Measurements from ENCODE around the gene IKZF3. TPM values are rescaled to one million over a fixed set of nuclear protein-coding genes. Genes with fewer than 3 reads are reported as not detected.
"Not testable (repeated sequence)": the region's sequence is repeated elsewhere in the genome, so short reads cannot be mapped to it uniquely, and the experiment has no call there.

The IKZF3 gene
- total and polyA plus RNA-seq, 10 of the 15 experiments (the other 5 are each of a cell fraction or from before 2014, with no cell fraction given) = 5.5 to 98.2 (median 47.6) TPM

DNA sequence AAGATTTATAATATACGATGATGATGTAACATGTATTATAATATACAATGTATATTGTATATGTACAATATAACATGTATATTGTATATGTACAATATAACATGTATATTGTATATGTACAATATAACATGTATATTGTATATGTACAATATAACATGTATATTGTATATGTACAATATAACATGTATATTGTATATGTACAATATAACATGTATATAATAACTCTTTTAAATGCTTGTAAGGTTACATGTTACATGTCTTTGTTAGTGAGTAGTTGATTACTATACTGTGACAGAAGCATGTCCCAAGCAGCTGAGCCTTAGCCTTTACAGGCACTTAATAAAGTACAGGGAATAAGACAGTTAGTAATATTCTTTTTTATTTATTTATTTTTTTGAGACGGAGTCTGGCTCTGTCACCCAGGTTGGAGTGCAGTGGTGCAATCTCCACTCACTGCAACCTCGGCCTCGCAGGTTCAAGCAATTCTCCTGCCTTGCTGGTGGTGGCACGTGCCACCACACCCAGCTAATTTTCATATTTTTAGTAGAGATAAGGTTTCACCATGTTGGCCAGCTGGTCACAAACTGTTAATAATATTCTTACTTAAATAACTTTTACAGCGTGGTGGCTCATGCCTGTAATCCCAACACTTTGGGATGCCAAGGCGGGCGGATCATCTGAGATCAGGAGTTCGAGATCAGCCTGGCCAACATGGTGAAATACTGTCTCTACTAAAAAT, 8.0 kb downstream of the IKZF3 start:
- TF ChIP-seq BHLHE40 (IDR thresholded peaks at IDR 0.05; ENCODE audit: borderline replicate concordance in 1 of 2, low read depth in 2 of 2, low read length in 1 of 2) (peak; percentile 16 to 80; a peak in 2 of 4 replicates), NFIC (IDR thresholded peaks at IDR 0.05; ENCODE audit: low read depth, low read length) (peak; percentile 53; the same call in 1 of the 2 replicates)
- DNase-seq (ENCODE audit: low read depth, low spot score); H3K27me3 ChIP-seq (replicated peaks in 1 of 2; ENCODE audit: control insufficient read depth in 2 of 2, insufficient read depth in 2 of 2, low read length in 1 of 2); ATAC-seq; BruUV-seq (replicated peaks); FAIRE-seq; H3K9me3 ChIP-seq (replicated peaks; ENCODE audit: control insufficient read depth, insufficient read depth, low read length); H2AFZ ChIP-seq (ENCODE audit: control insufficient read depth, low read depth, low read length); H3K9ac ChIP-seq (ENCODE audit: control insufficient read depth, insufficient read depth, low read length); H3K27ac ChIP-seq (ENCODE audit: control insufficient read depth, insufficient read depth); RAD21 ChIA-PET (ENCODE audit: unreplicated experiment); H3K4me3 ChIP-seq; H4K20me1 ChIP-seq (ENCODE audit: control insufficient read depth, insufficient read depth); intact Hi-C loops (cut with micrococcal nuclease; ENCODE audit: unreplicated experiment); in situ Hi-C loops (cut with MboI): not testable (repeated sequence)
- H3K4me1 ChIP-seq (ENCODE audit: control insufficient read depth, insufficient read depth, low read length) = peaks cover 25% of the 10 kb centered on the region
- peaks cover 97% of the 10 kb centered on the region for H3K79me2 ChIP-seq (ENCODE audit: control insufficient read depth, insufficient read depth, low read length)
- peaks cover under 1 to 23% of the 10 kb centered on the region in 2 experiments for H3K36me3 ChIP-seq (ENCODE audit: control insufficient read depth in 2 of 2, insufficient read depth in 2 of 2, low read length in 1 of 2)
- SMC1A ChIA-PET (ENCODE audit: uncharacterized antibody, unreplicated experiment) = interaction anchor here (0.8 to 0.9 kb wide), 3 partner anchors 9 to 13 kb away, joined by 3 to 5 read pairs (median 3); no protein-coding TSS in a partner anchor
- WGBS (ENCODE audit: insufficient coverage, insufficient replicate concordance, low lambda C conversion rate, missing lambda C conversion rate) = 72% methylated on average over 9 of the region's 9 CpGs
- CTCF ChIA-PET = interaction anchor here (1.0 kb wide), 1 partner anchor 78 kb away, joined by 3 read pairs; no protein-coding TSS in a partner anchor
- POLR2A ChIA-PET = interaction anchor here (1.0 kb wide), 2 partner anchors 9 to 61 kb away, joined by 3 to 6 read pairs; no protein-coding TSS in a partner anchor
- H3K4me2 ChIP-seq (ENCODE audit: control insufficient read depth, insufficient read depth) = 0 out of 2 replicates have a peak overlapping the region, but pooled peaks have one; percentile 38

DNA sequence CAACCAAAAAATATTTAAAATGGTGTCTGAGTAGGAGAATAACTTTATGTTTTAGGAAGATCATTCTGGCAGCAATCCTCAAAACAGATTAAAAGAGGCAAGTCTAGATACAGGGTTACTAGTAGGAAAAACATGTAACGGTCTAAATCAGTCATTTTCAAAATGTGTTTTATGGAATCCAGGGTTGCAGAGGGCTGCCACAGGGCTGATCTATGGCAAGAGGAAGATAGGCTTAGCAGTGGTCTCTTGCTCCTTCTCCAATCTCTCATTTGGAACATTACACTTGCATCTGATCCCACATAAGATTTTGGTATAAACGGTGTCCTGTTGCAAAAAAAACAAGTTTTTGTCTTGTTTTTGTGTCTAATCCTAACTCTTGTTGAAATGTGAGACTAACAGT, 9.2 kb downstream of the IKZF3 start:
- BruUV-seq (replicated peaks) = TSS peak; percentile 4
- H3K4me1 ChIP-seq (ENCODE audit: control insufficient read depth, insufficient read depth, low read length) = peaks cover 25% of the 10 kb centered on the region
- in situ Hi-C loops (cut with MboI) (no loop called here), intact Hi-C loops (cut with micrococcal nuclease; ENCODE audit: unreplicated experiment) (no loop called here)
- H4K20me1 ChIP-seq (ENCODE audit: control insufficient read depth, insufficient read depth) = no peaks in the 10 kb centered on the region
- ChIA-PET SMC1A (ENCODE audit: uncharacterized antibody, unreplicated experiment) (interaction anchor here (1.1 to 1.3 kb wide), 2 partner anchors 11 to 78 kb away, joined by 3 to 5 read pairs; no protein-coding TSS in a partner anchor), RAD21 (ENCODE audit: unreplicated experiment) (interaction anchor here (1.2 kb wide), 1 partner anchor 60 kb away, joined by 3 read pairs; no protein-coding TSS in a partner anchor), CTCF (interaction anchor here (1.0 to 1.5 kb wide), 2 partner anchors 77 to 102 kb away, joined by 3 read pairs; no protein-coding TSS in a partner anchor), POLR2A (no interaction called here)
- DNase-seq (ENCODE audit: low read depth, low spot score) (no peak), FAIRE-seq (no peak), ATAC-seq (no peak)
- no peak overlapping the region for H2AFZ ChIP-seq (ENCODE audit: control insufficient read depth, low read depth, low read length)
- no peak overlapping the region; the same call in 1 of the 2 replicates for H3K9ac ChIP-seq (ENCODE audit: control insufficient read depth, insufficient read depth, low read length)
- H3K9me3 ChIP-seq (replicated peaks; ENCODE audit: control insufficient read depth, insufficient read depth, low read length) = no peaks in the 10 kb centered on the region; the same call in 2 of the 3 replicates
- no peak overlapping the region for H3K4me3 ChIP-seq
- peaks cover 92% of the 10 kb centered on the region for H3K79me2 ChIP-seq (ENCODE audit: control insufficient read depth, insufficient read depth, low read length)
- WGBS (ENCODE audit: insufficient coverage, insufficient replicate concordance, low lambda C conversion rate, missing lambda C conversion rate) = 81% methylated on average over 2 of the region's 2 CpGs
- H3K36me3 ChIP-seq (ENCODE audit: control insufficient read depth in 2 of 2, insufficient read depth in 2 of 2, low read length in 1 of 2) = peaks cover 2 to 26% of the 10 kb centered on the region in 2 experiments
- H3K27me3 ChIP-seq (replicated peaks in 1 of 2; ENCODE audit: control insufficient read depth in 2 of 2, insufficient read depth in 2 of 2, low read length in 1 of 2) = no peaks in the 10 kb centered on the region
- H3K4me2 ChIP-seq (ENCODE audit: control insufficient read depth, insufficient read depth) = peak overlapping the region; percentile 62
- peak overlapping the region; percentile 53; the same call in 1 of the 2 replicates for H3K27ac ChIP-seq (ENCODE audit: control insufficient read depth, insufficient read depth)
- no peak for TF ChIP-seq CEBPB (IDR thresholded peaks at IDR 0.05; ENCODE audit: borderline replicate concordance in 1 of 2, low read depth in 2 of 2, low read length in 2 of 2)
- TF ChIP-seq, protein P1, sequence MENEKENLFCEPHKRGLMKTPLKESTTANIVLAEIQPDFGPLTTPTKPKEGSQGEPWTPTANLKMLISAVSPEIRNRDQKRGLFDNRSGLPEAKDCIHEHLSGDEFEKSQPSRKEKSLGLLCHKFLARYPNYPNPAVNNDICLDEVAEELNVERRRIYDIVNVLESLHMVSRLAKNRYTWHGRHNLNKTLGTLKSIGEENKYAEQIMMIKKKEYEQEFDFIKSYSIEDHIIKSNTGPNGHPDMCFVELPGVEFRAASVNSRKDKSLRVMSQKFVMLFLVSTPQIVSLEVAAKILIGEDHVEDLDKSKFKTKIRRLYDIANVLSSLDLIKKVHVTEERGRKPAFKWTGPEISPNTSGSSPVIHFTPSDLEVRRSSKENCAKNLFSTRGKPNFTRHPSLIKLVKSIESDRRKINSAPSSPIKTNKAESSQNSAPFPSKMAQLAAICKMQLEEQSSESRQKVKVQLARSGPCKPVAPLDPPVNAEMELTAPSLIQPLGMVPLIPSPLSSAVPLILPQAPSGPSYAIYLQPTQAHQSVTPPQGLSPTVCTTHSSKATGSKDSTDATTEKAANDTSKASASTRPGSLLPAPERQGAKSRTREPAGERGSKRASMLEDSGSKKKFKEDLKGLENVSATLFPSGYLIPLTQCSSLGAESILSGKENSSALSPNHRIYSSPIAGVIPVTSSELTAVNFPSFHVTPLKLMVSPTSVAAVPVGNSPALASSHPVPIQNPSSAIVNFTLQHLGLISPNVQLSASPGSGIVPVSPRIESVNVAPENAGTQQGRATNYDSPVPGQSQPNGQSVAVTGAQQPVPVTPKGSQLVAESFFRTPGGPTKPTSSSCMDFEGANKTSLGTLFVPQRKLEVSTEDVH (IDR thresholded peaks at IDR 0.05; ENCODE audit: low read depth, partially characterized antibody) = no peak
- no peak for TF ChIP-seq RB1 (IDR thresholded peaks at IDR 0.05; ENCODE audit: borderline replicate concordance)
- TF ChIP-seq POU2F2 (IDR thresholded peaks at IDR 0.05; ENCODE audit: borderline replicate concordance, low read depth, low read length) = no peak
- no peak for TF ChIP-seq MYB (IDR thresholded peaks at IDR 0.05; ENCODE audit: borderline replicate concordance, low read depth, low read length)
- no peak for TF ChIP-seq NFYA (IDR thresholded peaks at IDR 0.05; ENCODE audit: borderline replicate concordance, low read depth, low read length)
- TF ChIP-seq ZNF274 (IDR thresholded peaks at IDR 0.05; ENCODE audit: insufficient read depth, insufficient read length) = no peak
- no peak for TF ChIP-seq STAT3 (IDR thresholded peaks at IDR 0.05; ENCODE audit: low read depth, low read length)
- TF ChIP-seq, protein P2, sequence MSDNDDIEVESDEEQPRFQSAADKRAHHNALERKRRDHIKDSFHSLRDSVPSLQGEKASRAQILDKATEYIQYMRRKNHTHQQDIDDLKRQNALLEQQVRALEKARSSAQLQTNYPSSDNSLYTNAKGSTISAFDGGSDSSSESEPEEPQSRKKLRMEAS (IDR thresholded peaks at IDR 0.05; ENCODE audit: low read depth, low read length) = no peak
- no peak for TF ChIP-seq SREBF1 (IDR thresholded peaks at IDR 0.05; ENCODE audit: low read length)
